Panc1 (cell line): ENCODE measurements around the gene GRPR.

Experiments
- CTCF ChIP-seq: fragments of 450-650 bp; IDR thresholded peaks from 2 replicates; pipeline ENCODE4 v1.5.1; 2017; ENCODE audit warnings: mild to moderate bottlenecking
- POLR2AphosphoS5 ChIP-seq: IDR thresholded peaks from 2 replicates; pipeline ENCODE4 v1.6.1; 2012; ENCODE audit warnings: mild to moderate bottlenecking, low read depth, low read length, moderate library complexity
- SIN3A ChIP-seq: IDR thresholded peaks from 2 replicates; pipeline ENCODE4 v1.6.1; 2012; ENCODE audit warnings: low read depth, mild to moderate bottlenecking, low read length, moderate library complexity, borderline replicate concordance; ENCODE audit not compliant: insufficient read depth

- TF ChIP-seq CTCF (no peak), SIN3A (no peak), POLR2AphosphoS5 (no peak)
These were observed 33.4 kb downstream of the GRPR start for GRCh38 chrX:16156692-16157331.
